Ovary (tissue), 10 donors: Measurements from ENCODE around the gene MARCKS. TPM values are rescaled to one million over a fixed set of nuclear protein-coding genes. Genes with fewer than 3 reads are reported as not detected.

Experiments
- DNase-seq, 5 donors: peaks; one replicate each; pipeline ENCODE4 v3.0.0-alpha.2; 2019 to 2020
- H3K27ac ChIP-seq, 2 donors: fragments of 200-600 bp; one replicate each; pipeline versions ENCODE4 v1.5.1 to v1.8.0; 2019 to 2022
- H3K27me3 ChIP-seq: fragments of 200-600 bp; one replicate; pipeline ENCODE4 v1.8.0; 2022
- H3K36me3 ChIP-seq: fragments of 200-600 bp; sonication (generic); one replicate; pipeline ENCODE4 v1.5.1; 2019
- H3K4me1 ChIP-seq: one replicate; pipeline ENCODE4 v1.8.1; 2013; ENCODE audit warnings: mild to moderate bottlenecking, moderate library complexity; ENCODE audit not compliant: insufficient read depth
- H3K4me3 ChIP-seq: fragments of 200-600 bp; sonication (generic); one replicate; pipeline ENCODE4 v1.5.1; 2017
- H3K9me3 ChIP-seq, 2 donors: fragments of 200-600 bp in 1 of 2; sonication (generic) in 1 of 2; one replicate each; pipeline versions ENCODE4 v1.5.1 to v1.8.1; 2013 to 2019; ENCODE audit warnings: mild to moderate bottlenecking in 1 of 2, moderate library complexity in 1 of 2
- EP300 ChIP-seq: sonication (generic); formaldehyde crosslinking; IDR thresholded peaks from one replicate; pipeline ENCODE4 v1.6.1; 2017; ENCODE audit warnings: antibody characterized with exemption
- POLR2A ChIP-seq: fragments of 450-650 bp; IDR thresholded peaks from one replicate; pipeline ENCODE4 v1.6.1; 2017; ENCODE audit warnings: antibody characterized with exemption, mild to moderate bottlenecking, moderate library complexity
- WGBS, 3 donors: extraction: QIAGEN DNeasy Blood & Tissue Kit in 1 of 3; methylation state at CpG; one replicate each; pipeline versions ENCODE4 v1.1.5 to v1.1.7; 2013 to 2017; 5-methylcytosine and 5-hydroxymethylcytosine counted together
- intact Hi-C, 4 donors: fragments of 100-400 bp; cut with DNase I; formaldehyde crosslinking; loops; one replicate each; pipeline versions ENCODE4 v1.11.0 to v1.15.1; 2022 to 2023
- long read RNA-seq, 3 donors: library from polyadenylated mRNA in 2 of 3; unstranded in 2 of 3; transcript quantifications; one replicate each; pipeline ENCODE4 v2.0.0 and lab custom pipeline, GENCODE V29; 2021 to 2026
- polyA plus RNA-seq, 2 donors: library from polyadenylated mRNA; stranded (reverse); fragments of 200-250 nt in 1 of 2; fragments of 350-450 nt in 1 of 2; fragmentation: Illumina TruSeq in 1 of 2; extraction: RNeasy Lipid Tissue Mini Kit (QIAGEN cat#74804) in 1 of 2; gene quantifications; one replicate each; pipeline ENCODE4 v1.2.3, GENCODE V29; 2013 to 2014
- total RNA-seq, 7 donors: library from RNA; depleted of rRNA in 2 of 7; stranded (reverse); fragments of >200 nt in 2 of 7; fragmentation: NEBNext Ultra II Directional in 3 of 7; extraction: Animal tissue kit (Norgen Biotek cat#: 25700) in 3 of 7; gene quantifications; one replicate each; pipeline versions ENCODE4 v1.1.0 to v1.2.4, GENCODE V29; 2016 to 2023
- TF ChIP-seq, protein P1 (sequence below), 3 donors: fragments of 450-650 bp in 2 of 3; fragments of 200-600 bp in 1 of 3; IDR thresholded peaks; one replicate each; pipeline versions ENCODE4 v1.5.1 to v1.8.0; 2016 to 2022; ENCODE audit warnings: antibody characterized with exemption in 3 of 3, mild to moderate bottlenecking in 1 of 3
- donor health status: DM: no; HTN: no; CAD: no; lungs with moderate emphysema.
- donor health status: DM: no; HTN: no; CAD: no.
- donor health status: Bipolar disorder and iron deficiency.
- donor health status: DM: yes; HTN: yes; CAD: no.
- donor health status: DM: no; HTN: no; CAD: no.
- donor health status: DM: yes; HTN: yes; CAD: no.

MARCKS gene, protein sequence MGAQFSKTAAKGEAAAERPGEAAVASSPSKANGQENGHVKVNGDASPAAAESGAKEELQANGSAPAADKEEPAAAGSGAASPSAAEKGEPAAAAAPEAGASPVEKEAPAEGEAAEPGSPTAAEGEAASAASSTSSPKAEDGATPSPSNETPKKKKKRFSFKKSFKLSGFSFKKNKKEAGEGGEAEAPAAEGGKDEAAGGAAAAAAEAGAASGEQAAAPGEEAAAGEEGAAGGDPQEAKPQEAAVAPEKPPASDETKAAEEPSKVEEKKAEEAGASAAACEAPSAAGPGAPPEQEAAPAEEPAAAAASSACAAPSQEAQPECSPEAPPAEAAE
- total RNA-seq: 100 to 1,000 TPM in 1 of 7 donors, 10 to 100 TPM in 6; 52.1 to 106 (median 67.4) TPM
- 10 to 100 TPM; 29.1 to 53.5 TPM for polyA plus RNA-seq
- long read RNA-seq, donor 1, partial matches to known transcripts: 0 of 8 reads
- long read RNA-seq, donor 1, other reads (novel, unspliced or antisense): 8 of 8 reads
- long read RNA-seq, donor 2, full-length matches to known transcripts: 78 of 405 reads
- long read RNA-seq, donor 2, partial matches to known transcripts: 327 of 405 reads
- long read RNA-seq, donor 2, other reads (novel, unspliced or antisense): 0 of 405 reads
- long read RNA-seq, donor 3, full-length matches to known transcripts: 42 of 150 reads
- long read RNA-seq, donor 3, partial matches to known transcripts: 0 of 150 reads
- long read RNA-seq, donor 3, other reads (novel, unspliced or antisense): 108 of 150 reads

DNA sequence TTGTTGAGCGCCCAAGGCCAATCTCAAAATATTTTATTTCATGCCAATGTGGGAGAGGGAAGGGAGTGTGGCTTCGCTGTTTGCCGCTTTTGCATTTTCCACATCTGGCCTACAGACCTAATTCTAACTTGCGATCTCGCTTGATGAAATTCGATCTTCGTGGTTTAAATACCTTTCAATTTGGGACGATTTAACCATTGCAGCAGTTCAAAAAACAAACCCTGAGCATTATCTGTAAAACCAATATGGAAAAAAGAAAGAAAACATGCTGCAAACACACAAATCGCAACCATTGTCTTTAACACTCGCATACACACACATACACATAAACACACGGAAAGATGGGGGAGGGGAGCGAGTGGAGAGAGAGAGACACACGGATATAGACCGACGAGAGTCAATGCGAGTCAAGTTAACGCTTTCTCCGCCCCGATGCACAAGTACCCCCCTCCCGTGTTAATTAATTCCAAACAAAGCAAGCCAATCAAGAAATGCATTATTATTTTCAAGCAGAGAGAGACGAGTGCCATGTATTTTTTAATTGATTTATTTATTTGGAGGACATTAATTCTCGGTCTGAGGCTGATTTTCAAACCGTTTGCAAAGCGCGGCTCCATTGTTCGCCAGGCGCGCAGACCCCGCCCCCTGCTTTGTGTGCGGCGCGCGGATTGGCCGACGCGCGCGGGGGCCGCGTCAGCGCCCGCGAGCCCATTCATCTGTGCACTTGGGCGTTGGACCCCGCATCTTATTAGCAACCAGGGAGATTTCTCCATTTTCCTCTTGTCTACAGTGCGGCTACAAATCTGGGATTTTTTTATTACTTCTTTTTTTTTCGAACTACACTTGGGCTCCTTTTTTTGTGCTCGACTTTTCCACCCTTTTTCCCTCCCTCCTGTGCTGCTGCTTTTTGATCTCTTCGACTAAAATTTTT lies at the start of gene MARCKS:
TSS of gene MARCKS (plus strand) at position 721 of the 931 bp plus-strand sequence. CDS start 401 bp downstream, outside the sequence.
- no peak for TF ChIP-seq EP300
- peak; percentile 80 for TF ChIP-seq POLR2A

DNA sequence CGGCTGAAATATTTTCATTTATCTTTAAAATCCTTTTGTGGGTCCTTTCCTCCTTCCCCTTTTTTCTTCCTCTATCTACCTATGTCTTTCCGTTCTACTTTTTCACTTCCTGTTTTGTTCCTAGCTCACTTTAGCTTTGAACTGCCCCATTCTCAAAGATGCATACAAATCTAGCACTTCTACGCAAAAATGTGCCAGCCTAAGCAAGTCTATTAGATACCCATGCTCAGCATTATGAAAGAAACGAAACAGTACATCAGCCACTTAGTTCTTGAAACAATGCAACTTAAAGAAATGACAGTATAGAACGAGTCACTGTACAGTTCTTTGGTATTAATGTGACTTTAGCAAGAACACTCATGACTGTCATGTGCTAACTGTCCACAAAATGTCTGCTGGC lies 47.3 kb upstream of the MARCKS start:
- TF ChIP-seq POLR2A: no peak
- TF ChIP-seq EP300: no peak
- TF ChIP-seq, protein P1, sequence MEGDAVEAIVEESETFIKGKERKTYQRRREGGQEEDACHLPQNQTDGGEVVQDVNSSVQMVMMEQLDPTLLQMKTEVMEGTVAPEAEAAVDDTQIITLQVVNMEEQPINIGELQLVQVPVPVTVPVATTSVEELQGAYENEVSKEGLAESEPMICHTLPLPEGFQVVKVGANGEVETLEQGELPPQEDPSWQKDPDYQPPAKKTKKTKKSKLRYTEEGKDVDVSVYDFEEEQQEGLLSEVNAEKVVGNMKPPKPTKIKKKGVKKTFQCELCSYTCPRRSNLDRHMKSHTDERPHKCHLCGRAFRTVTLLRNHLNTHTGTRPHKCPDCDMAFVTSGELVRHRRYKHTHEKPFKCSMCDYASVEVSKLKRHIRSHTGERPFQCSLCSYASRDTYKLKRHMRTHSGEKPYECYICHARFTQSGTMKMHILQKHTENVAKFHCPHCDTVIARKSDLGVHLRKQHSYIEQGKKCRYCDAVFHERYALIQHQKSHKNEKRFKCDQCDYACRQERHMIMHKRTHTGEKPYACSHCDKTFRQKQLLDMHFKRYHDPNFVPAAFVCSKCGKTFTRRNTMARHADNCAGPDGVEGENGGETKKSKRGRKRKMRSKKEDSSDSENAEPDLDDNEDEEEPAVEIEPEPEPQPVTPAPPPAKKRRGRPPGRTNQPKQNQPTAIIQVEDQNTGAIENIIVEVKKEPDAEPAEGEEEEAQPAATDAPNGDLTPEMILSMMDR (IDR thresholded peaks at IDR 0.05): no peak
- intact Hi-C loops: no loop called here
- no peaks in the 10 kb centered on the region for H3K9me3 ChIP-seq
- no peaks in the 10 kb centered on the region for H3K27me3 ChIP-seq
- no peaks in the 10 kb centered on the region for H3K36me3 ChIP-seq
- no peak for DNase-seq
- no peak overlapping the region for H3K27ac ChIP-seq
- 89 to 93% (median 92%) methylated on average over 5 of the region's 5 CpGs for WGBS, 3 donors
- peaks cover 4% of the 10 kb centered on the region for H3K4me1 ChIP-seq
- H3K4me3 ChIP-seq: no peak overlapping the region

More for the DNA sequence above, at the start of gene MARCKS:
- intact Hi-C loops: no loop called here
- H3K36me3 ChIP-seq: no peaks in the 10 kb centered on the region
- peak within 1 kb of the TSS; percentile 90 to 95 for H3K27ac ChIP-seq
- peak; percentile 77 to 85 (median 83) for DNase-seq
- 0% methylated on average over 49 of the region's 49 CpGs for WGBS, 3 donors
- peak within 1 kb of the TSS; percentile 72 for H3K4me3 ChIP-seq
- peaks cover 1% of the 10 kb centered on the region for H3K4me1 ChIP-seq
- H3K27me3 ChIP-seq: no peaks in the 10 kb centered on the region
- no peaks in the 10 kb centered on the region for H3K9me3 ChIP-seq

DNA sequence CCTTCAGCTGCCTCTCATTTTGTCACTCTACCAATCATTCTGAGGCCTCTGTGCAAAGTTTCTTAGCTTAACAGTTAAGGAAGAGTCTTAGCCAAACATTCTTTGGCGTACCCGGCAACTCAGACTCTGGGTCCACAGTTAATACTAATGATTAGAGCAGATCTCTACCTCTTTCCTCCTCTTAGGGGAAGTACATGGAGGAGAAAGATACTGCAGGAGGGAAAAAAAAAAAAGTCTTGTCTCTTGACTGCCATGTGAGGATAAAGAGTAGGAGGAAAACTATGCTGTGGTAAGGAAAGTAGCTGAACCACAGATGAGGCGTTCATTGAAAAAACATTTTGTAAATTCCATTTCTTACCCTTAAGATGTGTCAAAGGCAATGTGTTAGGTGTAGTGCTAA lies 44.0 kb upstream of the MARCKS start:
- Histone ChIP-seq H3K36me3 (no peaks in the 10 kb centered on the region), H3K27ac (no peak overlapping the region), H3K27me3 (no peaks in the 10 kb centered on the region), H3K4me1 (no peaks in the 10 kb centered on the region), H3K9me3 (no peaks in the 10 kb centered on the region), H3K4me3 (no peak overlapping the region)
- 47 to 60% (median 50%) methylated on average over 3 of the region's 3 CpGs for WGBS, 3 donors
- TF ChIP-seq, protein P1 (IDR thresholded peaks at IDR 0.05): no peak
- TF ChIP-seq EP300: no peak
- TF ChIP-seq POLR2A: no peak
- intact Hi-C loops: no loop called here
- DNase-seq: no peak

DNA sequence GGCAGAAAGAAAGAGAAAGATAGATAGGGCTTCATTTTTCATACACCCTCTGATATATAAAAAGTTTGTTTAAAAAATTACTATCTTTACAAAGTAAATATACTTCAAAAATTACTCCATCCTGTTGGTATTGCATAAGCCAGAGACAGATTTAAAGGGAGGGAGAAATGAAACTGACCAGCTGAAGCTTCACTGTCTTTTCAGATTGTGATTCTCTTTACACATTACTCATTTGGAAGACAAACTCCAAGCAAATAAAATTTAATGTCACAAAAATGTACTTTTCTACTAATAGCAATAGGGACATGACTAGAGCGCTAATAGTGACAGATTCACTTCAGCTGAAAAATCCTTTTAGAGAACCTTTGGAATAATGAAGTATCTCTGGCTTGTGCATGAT lies 38.6 kb upstream of the MARCKS start:
- DNase-seq: no peak
- H3K4me3 ChIP-seq: no peak overlapping the region
- H3K4me1 ChIP-seq: no peaks in the 10 kb centered on the region
- H3K27me3 ChIP-seq: no peaks in the 10 kb centered on the region
- TF ChIP-seq, protein P1 (IDR thresholded peaks at IDR 0.05): no peak
- no peak for TF ChIP-seq EP300
- no peak for TF ChIP-seq POLR2A
- H3K27ac ChIP-seq: no peak overlapping the region
- H3K36me3 ChIP-seq: no peaks in the 10 kb centered on the region
- intact Hi-C loops: no loop called here
- H3K9me3 ChIP-seq: no peaks in the 10 kb centered on the region
- WGBS, 3 donors: 59 to 79% (median 61%) methylated on average over 1 of the region's 1 CpG
